GM18502 (cell line): ENCODE results near the gene MAN1C1.
"Not testable (repeated sequence)": the region's sequence is repeated elsewhere in the genome, so short reads cannot be mapped to it uniquely, and the experiment has no call there.

Experiments used
- ATAC-seq: cut with Tn5 transposase; IDR thresholded peaks from one replicate; pipeline ENCODE4 v1.9.1; 2021; ENCODE audit warnings: mild to moderate bottlenecking; ENCODE audit not compliant: unreplicated experiment, poor library complexity

Gene MAN1C1

DNA sequence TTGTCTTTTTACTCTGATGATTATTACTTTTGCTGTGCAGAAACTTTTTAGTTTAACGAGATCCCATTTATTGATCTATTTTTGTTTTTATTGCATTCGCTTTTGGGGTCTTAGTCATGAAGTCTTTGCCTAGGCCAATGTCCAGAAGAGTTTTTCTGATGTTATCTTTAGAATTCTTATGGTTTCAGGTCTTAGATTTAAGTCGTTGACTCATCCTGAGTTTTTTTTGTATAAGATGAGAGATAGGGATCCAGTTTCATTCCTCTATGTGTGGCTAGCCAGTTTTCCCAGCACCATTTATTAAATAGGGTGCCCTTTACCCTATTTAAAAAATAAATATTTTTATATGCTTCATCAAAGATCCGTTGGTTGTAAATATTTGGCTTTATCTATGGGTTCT, 13.2 kb downstream of the MAN1C1 start:
- no peak for ATAC-seq

- no peak for ATAC-seq
Observed at GRCh38 chr1:25631750-25632485, 15.3 kb downstream of the MAN1C1 start.

GRCh38 chr1:25634066-25634465, 17.5 kb downstream of the MAN1C1 start:
- no peak for ATAC-seq

GRCh38 chr1:25634896-25635295, 18.3 kb downstream of the MAN1C1 start:
- no peak for ATAC-seq

GRCh38 chr1:25636141-25636540, 19.6 kb downstream of the MAN1C1 start:
- not testable (repeated sequence) for ATAC-seq

DNA sequence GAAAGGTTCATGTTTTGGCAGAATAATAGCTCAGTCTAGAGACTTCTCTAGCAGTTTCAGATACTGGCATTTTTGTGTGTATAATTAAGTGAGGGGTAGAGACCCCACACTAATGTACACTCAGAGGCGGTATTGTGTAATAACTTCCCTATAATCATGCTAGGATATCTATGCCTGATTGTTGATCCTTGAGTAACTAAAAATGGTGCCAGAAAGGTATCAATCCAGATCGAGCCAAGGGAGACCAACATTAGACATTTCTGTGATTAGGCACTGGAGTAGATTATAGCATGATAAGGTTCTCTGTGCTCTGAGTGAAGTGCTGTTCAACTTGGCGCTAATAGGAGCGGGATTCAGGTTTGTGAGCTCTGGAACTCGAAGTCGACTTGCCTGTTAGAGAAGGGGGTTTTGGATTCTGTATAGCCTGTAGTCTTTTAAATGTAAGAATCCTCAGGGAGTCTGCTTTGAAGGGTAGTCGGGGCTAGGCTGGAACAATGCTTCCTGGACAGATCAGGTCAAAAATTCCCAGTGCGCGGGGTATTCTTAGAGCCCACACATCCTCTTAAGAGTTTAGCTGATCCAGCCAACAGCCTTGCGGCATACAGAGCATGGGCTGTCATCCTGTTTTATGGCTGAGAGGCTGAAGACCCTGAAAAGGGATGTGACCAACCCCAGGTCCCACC, 24.2 kb downstream of the MAN1C1 start:
- ATAC-seq = no peak

DNA sequence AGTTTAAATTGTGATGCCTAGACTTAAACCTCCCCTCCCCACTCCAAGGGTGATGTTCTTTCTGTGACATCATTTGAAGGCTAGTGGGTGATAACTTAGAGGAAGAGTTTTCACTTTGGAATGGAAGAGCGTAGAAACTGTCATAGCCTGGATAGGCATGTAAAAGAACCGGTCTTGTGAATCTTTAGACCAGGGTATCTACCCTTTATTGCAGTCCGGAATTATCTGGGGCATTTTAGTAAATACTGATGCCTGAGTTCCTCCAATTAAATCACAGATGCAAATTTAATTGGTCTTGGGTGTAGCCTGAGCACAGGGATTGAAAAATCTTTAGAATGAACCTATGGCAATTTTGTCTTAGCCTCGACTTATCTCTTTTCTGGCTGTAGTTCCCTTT, 24.7 kb downstream of the MAN1C1 start:
- no peak for ATAC-seq

DNA sequence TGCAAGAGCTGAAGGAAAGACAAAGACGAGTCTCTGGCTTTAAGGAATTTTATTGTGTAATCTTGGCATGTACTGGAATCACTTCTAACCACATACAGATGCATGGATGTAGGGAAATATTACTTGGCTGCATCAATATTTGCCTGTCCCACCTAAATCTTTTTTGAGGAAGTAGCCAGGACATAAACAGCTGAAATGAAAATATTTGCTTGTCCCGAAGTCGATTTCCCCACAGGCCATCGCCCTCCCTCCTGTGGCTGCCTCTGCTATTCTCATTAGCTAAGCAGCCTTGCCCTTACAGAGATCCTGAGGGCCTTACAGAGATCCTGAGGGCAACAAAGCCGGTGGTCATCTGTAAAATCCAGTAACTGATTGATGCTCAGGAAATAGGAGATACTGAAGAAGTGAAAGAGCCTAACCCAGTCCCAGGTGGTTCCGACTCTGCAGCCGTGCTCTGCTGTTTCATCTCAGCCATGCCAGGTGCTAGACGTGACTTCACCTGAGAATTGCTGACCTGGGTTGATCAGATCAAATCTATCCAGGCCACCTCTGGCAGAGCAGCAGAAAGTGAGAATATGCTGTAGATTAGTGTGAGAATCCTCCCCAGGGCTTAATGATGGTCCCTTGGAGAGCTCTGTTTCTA, 25.5 kb downstream of the MAN1C1 start:
- ATAC-seq = peak; percentile 3

DNA sequence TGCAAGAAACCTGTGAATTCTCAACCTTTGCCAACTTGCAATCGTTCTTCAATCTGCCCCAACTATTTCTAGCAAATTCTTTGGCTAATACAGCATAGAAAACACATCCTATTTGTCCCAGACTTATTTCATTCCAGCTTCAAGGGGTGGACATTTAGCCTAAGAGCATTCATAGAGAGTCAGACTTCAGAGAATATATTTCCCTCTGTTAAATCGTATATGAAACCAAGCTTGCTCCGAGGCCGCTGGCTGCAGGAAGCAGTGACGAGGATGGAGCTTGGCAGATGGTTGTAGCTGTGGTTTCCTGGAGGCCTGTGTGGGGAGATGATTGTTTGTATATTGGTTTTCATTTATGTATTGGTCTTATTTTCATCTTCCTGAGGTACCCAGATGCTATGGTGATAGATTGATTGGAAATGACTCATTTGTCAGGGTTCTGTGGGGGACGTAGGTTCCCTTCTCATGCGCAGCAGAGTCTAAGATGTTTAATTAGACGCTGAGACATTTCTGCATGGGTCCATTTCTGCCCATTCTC, 26.1 kb downstream of the MAN1C1 start:
- peak; percentile 65 for ATAC-seq

- no peak for ATAC-seq
Observed at GRCh38 chr1:25643929-25644328, 27.3 kb downstream of the MAN1C1 start.

GRCh38 chr1:25644962-25645361, 28.4 kb downstream of the MAN1C1 start:
- no peak for ATAC-seq

- no peak for ATAC-seq
Observed at GRCh38 chr1:25645637-25646400, 29.2 kb downstream of the MAN1C1 start.

GRCh38 chr1:25647106-25647505, 30.5 kb downstream of the MAN1C1 start:
- ATAC-seq = no peak

- ATAC-seq = no peak
Observed at GRCh38 chr1:25647863-25648262, 31.3 kb downstream of the MAN1C1 start.

GRCh38 chr1:25648681-25649440, 32.3 kb downstream of the MAN1C1 start:
- ATAC-seq = no peak

DNA sequence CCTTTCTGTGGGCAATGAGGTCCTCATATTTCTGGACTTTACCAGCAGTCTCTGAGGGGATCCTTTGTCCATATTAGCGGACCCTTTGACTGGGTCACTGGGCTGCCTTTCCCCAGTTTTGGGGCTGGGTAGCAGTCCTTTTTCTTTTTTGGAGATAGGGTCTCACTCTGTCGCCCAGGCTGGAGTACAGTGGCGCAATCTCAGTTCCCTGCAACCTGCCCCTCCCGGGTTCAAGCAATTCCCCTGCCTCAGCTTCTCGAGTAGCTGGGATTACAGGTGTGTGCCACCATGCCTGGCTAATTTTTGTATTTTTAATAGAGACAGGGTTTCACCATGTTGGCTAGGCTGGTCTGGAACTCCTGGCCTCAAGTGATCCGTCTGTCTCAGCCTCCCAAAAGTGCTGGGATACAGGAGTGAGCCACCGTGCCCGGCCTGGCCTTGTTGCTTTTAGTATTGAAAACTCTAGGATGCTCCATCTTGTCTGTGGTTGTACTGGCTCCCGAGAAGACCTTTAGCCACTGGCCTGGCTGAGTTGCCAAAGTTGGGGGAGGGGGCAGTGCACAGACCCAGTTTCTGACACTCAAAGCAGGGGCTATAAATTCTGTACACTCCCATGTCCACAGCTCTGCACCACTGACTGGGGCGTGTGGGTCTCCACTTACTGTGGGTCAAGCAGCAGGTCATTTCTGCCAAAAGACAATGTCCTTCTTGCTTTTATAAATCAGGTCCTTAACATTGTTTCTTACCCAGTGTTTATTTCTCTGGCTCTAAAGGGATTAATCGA, 33.1 kb downstream of the MAN1C1 start:
- ATAC-seq = no peak

- ATAC-seq = no peak
Observed at GRCh38 chr1:25650289-25650576, 33.6 kb downstream of the MAN1C1 start.

- ATAC-seq = no peak
Observed at GRCh38 chr1:25651036-25651640, 34.5 kb downstream of the MAN1C1 start.
